Gastroesophageal sphincter (tissue), 3 donors: ENCODE data around the gene CRHR2.

Experiments
- EP300 ChIP-seq: sonication (generic); formaldehyde crosslinking; IDR thresholded peaks from one replicate; pipeline ENCODE4 v1.6.1; 2017; ENCODE audit warnings: antibody characterized with exemption, mild to moderate bottlenecking
- POLR2A ChIP-seq, 2 donors: fragments of 450-650 bp; IDR thresholded peaks; one replicate each; pipeline ENCODE4 v1.6.1; 2017; ENCODE audit warnings: antibody characterized with exemption in 2 of 2, mild to moderate bottlenecking in 2 of 2, moderate library complexity in 1 of 2
- TF ChIP-seq, protein P1 (sequence below), 4 experiments: fragments of 200-600 bp in 2 of 4; fragments of 450-650 bp in 2 of 4; sonication (generic) in 1 of 4; IDR thresholded peaks; one replicate each; pipeline ENCODE4 v1.5.1; 2017 to 2019; ENCODE audit warnings: antibody characterized with exemption in 4 of 4, mild to moderate bottlenecking in 2 of 4, moderate library complexity in 2 of 4

- no peak for TF ChIP-seq POLR2A (IDR thresholded peaks at IDR 0.05)
- TF ChIP-seq, protein P1, sequence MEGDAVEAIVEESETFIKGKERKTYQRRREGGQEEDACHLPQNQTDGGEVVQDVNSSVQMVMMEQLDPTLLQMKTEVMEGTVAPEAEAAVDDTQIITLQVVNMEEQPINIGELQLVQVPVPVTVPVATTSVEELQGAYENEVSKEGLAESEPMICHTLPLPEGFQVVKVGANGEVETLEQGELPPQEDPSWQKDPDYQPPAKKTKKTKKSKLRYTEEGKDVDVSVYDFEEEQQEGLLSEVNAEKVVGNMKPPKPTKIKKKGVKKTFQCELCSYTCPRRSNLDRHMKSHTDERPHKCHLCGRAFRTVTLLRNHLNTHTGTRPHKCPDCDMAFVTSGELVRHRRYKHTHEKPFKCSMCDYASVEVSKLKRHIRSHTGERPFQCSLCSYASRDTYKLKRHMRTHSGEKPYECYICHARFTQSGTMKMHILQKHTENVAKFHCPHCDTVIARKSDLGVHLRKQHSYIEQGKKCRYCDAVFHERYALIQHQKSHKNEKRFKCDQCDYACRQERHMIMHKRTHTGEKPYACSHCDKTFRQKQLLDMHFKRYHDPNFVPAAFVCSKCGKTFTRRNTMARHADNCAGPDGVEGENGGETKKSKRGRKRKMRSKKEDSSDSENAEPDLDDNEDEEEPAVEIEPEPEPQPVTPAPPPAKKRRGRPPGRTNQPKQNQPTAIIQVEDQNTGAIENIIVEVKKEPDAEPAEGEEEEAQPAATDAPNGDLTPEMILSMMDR (IDR thresholded peaks at IDR 0.05) = no peak
- no peak for TF ChIP-seq EP300
Measured at GRCh38 chr7:30665043-30665442, 17.2 kb downstream of the CRHR2 start.
